Activated CD4-positive, alpha-beta T cell treated with anti-CD3 and anti-CD28 coated beads, Interleukin-2, Interleukin-4, amounts not matched to agents 100 ng/mL and 50 ng/mL, durations not matched to agents 16 hours and 8 hours (primary cell): ENCODE measurements around the gene PDK3.
A peak's percentile ranks its signal among the peaks of the same experiment; 100 is the strongest.

Experiments
- DNase-seq: peaks from one replicate; pipeline ENCODE4 v3.0.0-alpha.2; 2020; ENCODE audit warnings: low spot score

The PDK3 gene

GRCh38 chrX:24464836-24465531, at the start of gene PDK3:
Gene PDK3 (plus strand): TSS chrX:24465286. CDS start chrX:24465456, 170 bp downstream.
- DNase-seq, result peak; percentile 82

DNA sequence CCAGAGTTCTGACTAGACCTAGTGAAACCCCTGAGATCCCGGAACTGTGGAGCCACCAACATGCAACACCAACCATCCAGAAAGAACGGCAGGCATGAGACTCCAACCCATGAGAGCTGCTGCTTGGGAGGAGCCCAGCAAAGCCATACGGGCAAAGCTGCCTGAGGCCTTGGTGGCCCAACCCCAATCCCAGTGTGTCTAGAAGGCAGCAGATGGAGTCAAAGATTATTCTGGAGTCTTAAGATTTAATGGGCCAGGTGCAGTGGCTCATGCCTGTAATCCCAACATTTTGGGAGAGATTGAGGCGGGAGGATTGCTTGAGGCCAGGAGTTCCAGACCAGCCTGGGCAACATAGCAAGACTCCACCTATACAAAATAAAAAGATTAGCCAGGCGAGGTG, 49.2 kb upstream of the PDK3 start:
- DNase-seq, result no peak

GRCh38 chrX:24423960-24424359, 41.1 kb upstream of the PDK3 start:
- DNase-seq, result no peak

GRCh38 chrX:24424948-24425347, 40.1 kb upstream of the PDK3 start:
- no peak for DNase-seq

DNA sequence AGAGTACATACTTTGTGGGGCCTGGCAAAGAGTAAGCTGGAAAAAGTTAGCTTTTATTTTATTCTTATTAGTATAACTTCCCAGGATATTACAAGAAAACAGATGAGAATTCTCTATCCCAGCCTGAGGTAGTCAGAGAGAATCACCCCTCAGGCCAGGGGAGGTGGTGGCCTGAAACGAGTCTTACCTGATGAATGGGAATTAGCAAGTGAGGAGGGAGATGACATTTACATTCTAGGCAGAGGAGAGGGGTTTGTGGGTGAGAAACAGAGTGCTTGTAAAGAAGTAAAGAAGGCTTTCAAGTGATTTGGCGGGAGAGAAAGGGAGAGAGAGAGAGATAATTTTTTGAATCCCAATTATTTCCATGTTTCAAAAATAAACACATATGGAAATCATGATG, 39.3 kb upstream of the PDK3 start:
- no peak for DNase-seq

- DNase-seq, result peak; percentile 9
These were observed 38.7 kb upstream of the PDK3 start for GRCh38 chrX:24426340-24426913.

DNA sequence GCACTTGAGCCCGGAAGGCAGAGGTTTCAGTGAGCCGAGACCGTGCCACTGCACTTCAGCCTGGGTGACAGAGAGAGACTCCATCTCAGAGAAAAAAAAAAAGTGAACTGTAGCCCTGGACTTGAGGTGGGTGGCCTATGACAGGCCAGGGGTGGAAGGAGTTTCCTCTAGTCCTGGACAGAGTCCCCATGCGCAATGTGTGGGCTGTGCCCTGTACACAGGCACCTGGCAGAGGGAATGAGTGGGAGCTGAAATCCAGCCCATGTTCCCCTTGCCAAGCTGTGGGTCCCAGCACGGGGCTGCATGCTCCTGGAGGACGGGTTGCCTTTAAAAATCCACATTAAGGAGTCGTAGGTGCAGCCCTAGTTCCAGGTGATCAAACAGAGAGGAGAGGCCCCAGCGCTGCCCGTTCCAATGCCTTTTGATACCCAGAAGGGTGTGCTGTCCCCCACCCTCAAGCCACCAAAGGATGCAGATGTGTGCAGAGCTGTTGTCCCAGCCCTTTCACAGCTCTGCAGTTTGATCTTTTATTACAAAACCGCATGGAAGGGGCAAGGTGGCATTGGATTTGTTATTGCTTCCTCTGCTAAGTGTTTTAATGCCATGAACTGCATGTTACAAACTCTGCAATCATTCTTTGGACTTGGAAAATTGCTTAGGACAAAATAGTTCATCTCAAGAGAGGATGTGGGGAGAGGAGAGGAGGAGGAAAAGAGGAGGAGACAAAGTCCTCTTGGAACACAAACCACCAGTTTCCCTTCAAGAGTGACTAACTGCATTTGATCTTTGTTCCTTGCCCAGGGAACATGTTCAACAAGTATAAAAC, 38.0 kb upstream of the PDK3 start:
- no peak for DNase-seq

GRCh38 chrX:24427747-24428019, 37.4 kb upstream of the PDK3 start:
- no peak for DNase-seq

DNA sequence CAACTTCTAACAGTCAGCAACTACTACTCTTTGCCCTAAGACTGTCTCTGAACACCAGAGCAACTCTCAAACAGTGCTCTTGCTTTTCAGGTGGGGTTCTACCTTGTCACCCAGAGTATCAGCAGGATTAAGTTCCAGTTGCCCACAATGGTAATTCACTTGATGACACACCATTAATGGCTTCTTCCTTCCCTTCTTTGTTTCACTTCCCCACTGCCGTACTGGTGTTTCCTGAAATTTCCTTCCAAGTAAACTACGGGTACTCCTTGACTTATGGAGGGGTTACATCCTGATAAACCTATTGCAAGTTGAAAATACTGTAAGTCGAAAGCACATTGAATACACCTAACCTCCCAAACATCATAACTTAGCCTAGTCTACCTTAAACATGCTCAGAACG, 36.6 kb upstream of the PDK3 start:
- no peak for DNase-seq

GRCh38 chrX:24435060-24435459, 30.0 kb upstream of the PDK3 start:
- no peak for DNase-seq

DNA sequence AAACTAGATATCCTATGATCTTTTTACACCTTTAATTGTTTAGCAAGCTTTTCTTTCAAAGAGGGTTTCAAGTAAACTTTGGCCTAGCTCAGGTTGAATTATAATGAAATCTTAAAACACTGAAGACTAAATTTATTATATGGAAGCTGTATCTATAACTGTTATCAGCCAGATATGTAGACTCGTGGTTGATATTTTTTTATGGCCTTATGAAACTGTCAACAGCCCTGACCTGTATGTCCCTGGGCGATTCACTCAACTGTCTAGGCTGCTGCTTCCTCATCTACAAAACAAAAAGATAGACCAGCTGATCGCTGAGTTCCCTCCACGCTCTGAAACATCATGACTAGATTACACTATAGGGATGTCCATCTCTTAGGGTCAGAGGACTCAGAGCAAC, 21.2 kb upstream of the PDK3 start:
- no peak for DNase-seq

DNA sequence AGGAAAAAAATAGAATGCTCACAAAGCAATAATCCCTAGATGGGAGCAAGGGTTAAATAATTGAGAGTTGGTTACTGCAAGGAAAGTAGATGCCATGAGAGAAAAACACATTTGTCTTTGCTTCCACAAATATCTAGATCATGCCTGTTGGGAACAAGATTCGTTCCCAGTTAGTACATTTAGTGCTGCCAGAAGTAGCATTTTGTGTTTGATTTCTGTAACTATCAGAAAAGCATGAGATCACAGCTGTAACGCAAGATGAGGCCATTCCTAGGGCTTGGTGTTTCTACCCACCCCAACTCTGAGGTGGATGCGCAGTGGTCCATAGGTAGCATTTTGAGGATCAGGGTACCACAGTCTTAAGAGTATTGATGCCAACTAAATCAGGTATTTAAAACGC, 20.4 kb upstream of the PDK3 start:
- no peak for DNase-seq

DNA sequence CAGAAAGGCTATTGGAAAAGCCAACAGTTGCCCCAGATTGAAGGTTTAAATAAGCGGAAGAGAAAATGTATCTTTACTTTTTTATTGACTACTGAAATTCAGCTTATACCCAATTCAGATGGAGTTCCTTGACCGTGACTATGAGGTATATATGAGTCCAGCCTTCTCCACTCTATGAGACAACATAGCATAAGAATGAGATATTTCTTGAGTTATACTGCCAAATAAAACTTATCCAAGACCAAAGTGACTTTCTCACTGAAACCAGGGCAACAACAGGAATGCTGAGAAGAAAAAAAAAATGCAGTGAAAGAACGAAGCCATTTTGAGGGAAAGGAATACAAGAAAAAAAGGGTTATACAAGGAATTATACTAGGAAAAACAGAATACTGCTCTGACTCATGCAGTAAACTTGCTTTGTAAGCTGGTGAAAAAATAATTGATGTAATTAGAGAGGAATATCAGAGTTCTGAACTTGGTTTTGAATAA, 16.3 kb upstream of the PDK3 start:
- no peak for DNase-seq

DNA sequence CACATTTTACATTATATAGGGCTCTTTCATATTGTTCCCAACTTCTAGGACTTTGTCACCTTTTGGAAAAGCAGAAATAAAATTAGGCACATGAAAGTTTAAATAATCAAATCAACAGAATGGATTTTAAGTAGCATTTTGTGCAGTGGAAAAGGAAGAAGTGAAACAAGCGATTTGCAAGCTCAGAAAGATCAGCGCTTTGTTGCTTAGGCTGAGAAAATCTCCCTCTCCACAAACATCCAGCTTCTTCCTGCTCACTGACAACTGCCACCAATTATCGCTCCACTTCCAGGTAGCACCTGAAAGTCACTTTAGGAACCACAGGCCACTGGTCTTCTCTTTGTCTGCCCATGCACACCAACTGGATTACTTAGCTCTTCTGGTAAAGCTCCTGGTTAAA, 2.0 kb upstream of the PDK3 start:
- no peak for DNase-seq

DNA sequence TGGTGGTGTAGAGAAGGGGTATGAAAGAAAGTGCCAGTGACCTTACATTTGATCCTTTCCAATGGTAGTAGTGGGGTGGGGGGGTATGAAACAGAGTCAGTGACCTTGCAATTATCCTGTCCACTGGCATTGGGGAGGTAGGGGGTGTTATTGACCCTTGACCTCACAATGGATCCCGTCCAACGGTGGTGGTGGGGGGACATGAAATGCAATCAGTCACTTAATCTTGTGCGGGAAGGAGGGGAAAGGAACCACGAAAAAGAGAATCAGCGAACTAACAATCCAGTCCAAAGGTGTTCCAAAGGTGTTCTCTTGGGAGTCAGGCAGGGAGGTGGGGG, 619 bp upstream of the PDK3 start:
- no peak for DNase-seq

DNA sequence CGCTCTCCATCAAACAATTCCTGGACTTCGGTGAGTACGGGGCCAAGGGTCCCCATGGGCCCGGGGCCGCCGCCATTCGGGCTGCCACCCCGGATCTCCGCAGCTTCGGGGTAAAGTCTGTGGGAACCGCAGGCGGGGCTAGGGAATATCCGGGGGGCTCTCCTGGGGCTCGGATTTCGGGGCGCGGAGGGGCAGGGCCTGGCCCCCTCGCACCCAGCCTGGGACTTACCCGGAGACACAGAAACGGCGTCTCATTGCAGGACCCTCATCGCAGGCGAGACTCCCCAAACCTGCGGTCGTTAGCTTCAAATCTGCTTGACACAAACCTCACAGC, 413 bp downstream of the PDK3 start:
- DNase-seq, result no peak

DNA sequence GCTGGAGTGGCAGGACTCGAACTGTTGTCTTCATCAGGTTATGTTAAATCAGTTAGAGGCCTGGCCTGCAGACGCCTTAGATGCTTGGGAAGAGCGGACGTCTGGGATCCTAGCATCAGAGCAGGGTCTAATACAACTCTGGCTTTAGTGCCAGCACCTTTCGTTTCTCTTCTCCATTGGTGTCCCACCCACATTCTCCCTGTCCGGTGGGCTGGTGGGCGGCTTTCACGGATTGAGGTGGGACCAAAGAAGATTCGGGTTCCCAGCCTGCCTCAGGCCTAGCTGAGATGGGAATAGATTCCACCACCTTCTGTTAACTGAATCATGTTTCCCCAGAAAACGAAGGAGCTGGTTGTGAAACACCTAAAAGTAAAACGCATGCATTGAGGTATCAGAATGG, 939 bp downstream of the PDK3 start:
- no peak for DNase-seq

DNA sequence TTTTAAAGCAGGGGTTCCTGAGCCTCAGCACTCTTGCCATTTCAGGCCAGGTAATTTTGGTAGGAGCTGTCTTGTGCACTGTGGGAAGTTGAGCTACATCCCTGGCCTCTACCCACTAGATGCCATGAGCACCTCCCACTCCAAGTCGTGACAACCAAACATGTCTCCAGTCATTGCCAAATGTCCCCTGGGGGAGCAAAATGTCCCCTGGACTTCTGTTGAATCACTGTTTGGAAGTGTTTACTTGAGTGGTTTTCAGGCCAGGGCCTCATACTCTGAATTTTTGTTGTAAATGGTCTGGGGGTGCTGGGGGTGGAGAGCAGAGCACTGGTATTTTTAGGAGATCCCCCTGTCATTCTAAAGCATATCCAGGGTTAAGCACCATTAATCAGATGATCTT, 3.2 kb downstream of the PDK3 start:
- no peak for DNase-seq

GRCh38 chrX:24471808-24472207, 6.7 kb downstream of the PDK3 start:
- no peak for DNase-seq

- no peak for DNase-seq
These were observed 10.4 kb downstream of the PDK3 start for GRCh38 chrX:24475480-24475879.

DNA sequence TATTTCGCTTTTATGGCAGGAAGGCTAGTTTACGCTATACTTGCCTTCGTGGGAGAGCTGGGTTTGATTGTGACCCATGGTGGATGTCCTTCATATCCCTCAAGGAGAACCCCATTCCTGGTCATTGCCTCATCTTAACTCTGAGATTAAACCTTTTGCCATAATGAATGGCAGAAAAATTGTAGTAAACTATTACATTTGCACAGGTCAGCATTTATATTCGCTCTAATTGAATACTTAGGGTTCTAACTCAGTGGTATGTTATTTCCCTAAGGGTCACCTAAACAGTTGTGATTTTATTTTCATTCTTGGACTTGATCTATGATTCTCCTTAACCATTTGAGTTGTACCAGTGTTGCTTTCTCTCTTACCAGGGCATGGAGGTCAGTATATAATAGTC, 13.4 kb downstream of the PDK3 start:
- DNase-seq, result no peak

DNA sequence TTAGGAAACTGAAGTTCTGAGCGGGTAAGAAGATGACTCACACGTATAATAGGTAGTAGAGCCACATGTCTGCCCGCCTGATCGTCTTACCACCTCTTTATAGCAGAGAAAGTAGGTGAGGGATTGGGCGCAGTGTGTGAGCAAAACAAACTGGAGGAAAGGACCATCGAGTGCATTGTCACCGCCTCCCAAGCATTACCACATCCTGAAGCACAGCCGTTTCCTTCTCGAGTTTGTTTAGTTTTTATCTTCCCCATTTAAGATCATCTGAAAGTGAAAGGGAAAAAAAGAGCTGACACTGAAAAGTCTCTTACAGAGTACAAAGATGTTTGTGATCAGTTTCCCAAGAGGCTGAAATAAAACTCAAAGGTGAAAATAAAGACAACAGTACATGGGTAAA, 14.8 kb downstream of the PDK3 start:
- peak; percentile 87 for DNase-seq

DNA sequence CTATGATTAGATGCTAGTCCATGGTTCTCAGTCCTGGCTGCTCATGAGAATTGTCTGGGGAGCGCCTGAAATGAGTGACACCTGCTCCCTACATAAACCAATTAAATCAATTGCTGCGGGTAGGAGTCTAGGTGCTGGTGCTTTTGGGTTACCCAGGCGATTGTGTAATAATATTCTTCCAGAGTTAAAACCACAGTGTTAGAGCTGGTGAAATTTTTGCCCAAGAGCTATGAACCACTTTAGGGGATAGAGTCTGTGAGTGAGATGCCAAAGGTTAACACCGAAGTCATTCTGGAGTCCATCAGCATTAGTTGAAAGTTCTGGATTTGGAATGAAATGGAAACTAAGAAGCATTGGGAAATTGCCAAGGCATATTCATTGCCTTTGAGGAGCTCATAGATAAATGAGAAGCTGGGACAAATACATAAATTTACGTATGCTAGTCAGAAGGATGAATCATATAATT, 15.3 kb downstream of the PDK3 start:
- DNase-seq, result peak; percentile 33
